Mesothelial cell of epicardium (in vitro differentiated cells): Measurements from ENCODE around the gene TFDP2. TPM values are rescaled to one million over a fixed set of nuclear protein-coding genes. Genes with fewer than 3 reads are reported as not detected.
"Not testable (repeated sequence)": the region's sequence is repeated elsewhere in the genome, so short reads cannot be mapped to it uniquely, and the experiment has no call there.

Experiments used
- DNase-seq, 2 experiments: peaks; one replicate each; pipeline ENCODE4 v3.0.0; 2021; ENCODE audit warnings: low spot score in 2 of 2; ENCODE audit not compliant: unreplicated experiment in 2 of 2
- H3K27ac Mint-ChIP-seq: 2 replicates; pipeline ENCODE4 v1.8.0; 2021; ENCODE audit warnings: mixed read lengths
- H3K27me3 Mint-ChIP-seq: 2 replicates; pipeline ENCODE4 v1.8.0; 2021; ENCODE audit warnings: low read depth, mixed read lengths
- H3K36me3 Mint-ChIP-seq: 2 replicates; pipeline ENCODE4 v1.8.0; 2021; ENCODE audit warnings: mixed read lengths
- H3K4me1 Mint-ChIP-seq: 2 replicates; pipeline ENCODE4 v1.8.0; 2021; ENCODE audit warnings: mixed read lengths
- H3K4me3 Mint-ChIP-seq: 2 replicates; pipeline ENCODE4 v1.8.0; 2021; ENCODE audit warnings: mild to moderate bottlenecking, moderate library complexity, mixed read lengths
- H3K9me3 Mint-ChIP-seq: 2 replicates; pipeline ENCODE4 v1.8.0; 2021; ENCODE audit warnings: mixed read lengths
- total RNA-seq: library from RNA; stranded (reverse); gene quantifications from 3 replicates; pipeline ENCODE4 v1.2.1, GENCODE V29; 2021
- TF ChIP-seq, protein P1 (sequence below): fragments of 200-600 bp; sonication (generic); IDR thresholded peaks from one replicate; pipeline ENCODE4 v1.5.0; 2021; ENCODE audit warnings: antibody characterized with exemption; ENCODE audit not compliant: unreplicated experiment

TFDP2 gene
- total RNA-seq, 1 donor from 2014 or later: 109 TPM

- DNase-seq: no peak
- Mint-ChIP-seq H3K27me3 (no peaks in the 10 kb centered on the region), H3K36me3 (peaks cover 33% of the 10 kb centered on the region), H3K27ac (no peak overlapping the region), H3K4me1 (no peaks in the 10 kb centered on the region), H3K9me3 (peaks cover 29% of the 10 kb centered on the region), H3K4me3 (no peak overlapping the region)
- TF ChIP-seq, protein P1, sequence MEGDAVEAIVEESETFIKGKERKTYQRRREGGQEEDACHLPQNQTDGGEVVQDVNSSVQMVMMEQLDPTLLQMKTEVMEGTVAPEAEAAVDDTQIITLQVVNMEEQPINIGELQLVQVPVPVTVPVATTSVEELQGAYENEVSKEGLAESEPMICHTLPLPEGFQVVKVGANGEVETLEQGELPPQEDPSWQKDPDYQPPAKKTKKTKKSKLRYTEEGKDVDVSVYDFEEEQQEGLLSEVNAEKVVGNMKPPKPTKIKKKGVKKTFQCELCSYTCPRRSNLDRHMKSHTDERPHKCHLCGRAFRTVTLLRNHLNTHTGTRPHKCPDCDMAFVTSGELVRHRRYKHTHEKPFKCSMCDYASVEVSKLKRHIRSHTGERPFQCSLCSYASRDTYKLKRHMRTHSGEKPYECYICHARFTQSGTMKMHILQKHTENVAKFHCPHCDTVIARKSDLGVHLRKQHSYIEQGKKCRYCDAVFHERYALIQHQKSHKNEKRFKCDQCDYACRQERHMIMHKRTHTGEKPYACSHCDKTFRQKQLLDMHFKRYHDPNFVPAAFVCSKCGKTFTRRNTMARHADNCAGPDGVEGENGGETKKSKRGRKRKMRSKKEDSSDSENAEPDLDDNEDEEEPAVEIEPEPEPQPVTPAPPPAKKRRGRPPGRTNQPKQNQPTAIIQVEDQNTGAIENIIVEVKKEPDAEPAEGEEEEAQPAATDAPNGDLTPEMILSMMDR: no peak
Observed at GRCh38 chr3:142077155-142077858, 72.0 kb downstream of the TFDP2 start.

GRCh38 chr3:142075656-142076055, 73.7 kb downstream of the TFDP2 start:
- H3K4me3 Mint-ChIP-seq, DNase-seq, H3K27ac Mint-ChIP-seq, H3K27me3 Mint-ChIP-seq, H3K4me1 Mint-ChIP-seq: not testable (repeated sequence)
- H3K36me3 Mint-ChIP-seq: peaks cover 24% of the 10 kb centered on the region
- peaks cover 19% of the 10 kb centered on the region for H3K9me3 Mint-ChIP-seq

DNA sequence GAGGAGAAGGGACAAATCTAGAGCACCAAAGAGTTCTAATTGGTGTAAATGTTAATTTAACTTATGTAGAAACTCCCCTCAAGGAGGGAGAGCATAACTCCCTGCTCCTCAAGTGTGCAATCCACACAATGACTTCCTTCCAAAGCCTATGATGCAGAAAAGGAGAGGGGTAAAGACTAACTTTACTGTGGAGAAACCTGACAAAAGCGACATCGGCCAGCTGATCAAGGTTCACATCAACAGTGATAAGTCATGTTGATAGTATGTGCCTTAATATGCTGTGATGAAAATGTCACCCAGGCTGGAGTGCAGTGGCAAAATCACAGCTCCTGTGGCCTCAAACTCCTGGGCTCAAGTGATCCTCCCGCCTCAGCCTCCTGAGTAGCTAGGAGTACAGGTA, 76.5 kb downstream of the TFDP2 start:
- Mint-ChIP-seq H3K4me1 (no peaks in the 10 kb centered on the region), H3K36me3 (peaks cover under 1% of the 10 kb centered on the region), H3K4me3 (no peak overlapping the region), H3K9me3 (no peaks in the 10 kb centered on the region), H3K27ac (no peak overlapping the region), H3K27me3 (no peaks in the 10 kb centered on the region)
- TF ChIP-seq, protein P1: no peak
- no peak for DNase-seq

- H3K4me3 Mint-ChIP-seq: no peak overlapping the region
- no peak for DNase-seq
- no peak overlapping the region for H3K27ac Mint-ChIP-seq
- H3K9me3 Mint-ChIP-seq: no peaks in the 10 kb centered on the region
- peaks cover 5% of the 10 kb centered on the region for H3K36me3 Mint-ChIP-seq
- no peaks in the 10 kb centered on the region for H3K27me3 Mint-ChIP-seq
- H3K4me1 Mint-ChIP-seq: no peaks in the 10 kb centered on the region
- TF ChIP-seq, protein P1: no peak
Observed at GRCh38 chr3:142065932-142066331, 83.4 kb downstream of the TFDP2 start.

DNA sequence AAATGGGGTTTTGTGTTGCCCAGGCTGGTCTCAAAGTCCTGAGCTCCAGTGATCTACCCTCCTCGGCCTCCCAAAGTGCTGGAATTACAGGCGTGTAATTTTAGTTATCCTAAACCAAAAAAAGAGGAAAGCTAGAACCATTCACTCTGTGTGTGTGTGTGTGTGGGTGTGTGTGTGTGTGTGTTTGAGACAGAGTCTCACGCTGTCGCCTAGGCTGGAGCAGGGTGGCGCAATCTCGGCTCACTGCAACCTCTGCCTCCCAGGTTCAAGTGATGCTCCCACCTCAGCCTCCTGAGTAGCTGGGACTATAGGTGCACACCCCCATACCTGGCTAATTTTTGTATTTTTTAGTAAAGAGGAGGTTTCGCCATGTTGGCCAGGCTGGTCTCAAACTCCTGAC, 84.0 kb downstream of the TFDP2 start:
- Mint-ChIP-seq H3K27ac (no peak overlapping the region), H3K36me3 (peaks cover 5% of the 10 kb centered on the region), H3K4me3 (no peak overlapping the region), H3K9me3 (no peaks in the 10 kb centered on the region), H3K27me3 (no peaks in the 10 kb centered on the region), H3K4me1 (no peaks in the 10 kb centered on the region)
- TF ChIP-seq, protein P1: no peak
- DNase-seq: no peak

- no peak for DNase-seq
- no peak overlapping the region for H3K4me3 Mint-ChIP-seq
- H3K9me3 Mint-ChIP-seq: no peaks in the 10 kb centered on the region
- TF ChIP-seq, protein P1: no peak
- peaks cover 5% of the 10 kb centered on the region for H3K36me3 Mint-ChIP-seq
- no peaks in the 10 kb centered on the region for H3K27me3 Mint-ChIP-seq
- H3K27ac Mint-ChIP-seq: no peak overlapping the region
- H3K4me1 Mint-ChIP-seq: no peaks in the 10 kb centered on the region
Observed at GRCh38 chr3:142064454-142064853, 84.9 kb downstream of the TFDP2 start.
